HL-60 (cell line): ENCODE data around the gene ROBO1.

Experiments used
- DNase-seq, 2 experiments: peaks; one replicate each; pipeline ENCODE4 v3.0.0-alpha.2; 2010 to 2020; ENCODE audit warnings: low read depth in 1 of 2, low spot score in 1 of 2
- H3K27ac ChIP-seq: fragments of 250-450 bp; sonication (Bioruptor Pico); replicated peaks from 2 replicates; pipeline ENCODE4 v1.5.1; 2020; ENCODE audit warnings: mild to moderate bottlenecking, moderate library complexity
- H3K27me3 ChIP-seq: fragments of 250-450 bp; sonication (Bioruptor Pico); 2 replicates; pipeline ENCODE4 v1.5.1; 2021; ENCODE audit warnings: mild to moderate bottlenecking, moderate library complexity; ENCODE audit not compliant: insufficient read depth, poor library complexity, severe bottlenecking
- H3K4me3 ChIP-seq: replicated peaks from 2 replicates; pipeline ENCODE4 v1.5.1; 2011; ENCODE audit warnings: mild to moderate bottlenecking, control low read depth, low read length; ENCODE audit not compliant: insufficient read depth
- CTCF ChIP-seq: IDR thresholded peaks from one replicate; pipeline ENCODE4 v1.5.1; 2011; ENCODE audit warnings: low read length, control low read depth, inconsistent platforms; ENCODE audit not compliant: insufficient read depth
- GABPA ChIP-seq: IDR thresholded peaks from 2 replicates; pipeline ENCODE4 v1.6.1; 2012; ENCODE audit warnings: low read depth
- POLR2AphosphoS5 ChIP-seq: IDR thresholded peaks from 2 replicates; pipeline ENCODE4 v1.6.1; 2012; ENCODE audit warnings: low read depth
- REST ChIP-seq: IDR thresholded peaks from 2 replicates; pipeline ENCODE4 v1.6.1; 2012; ENCODE audit warnings: low read depth; ENCODE audit not compliant: insufficient replicate concordance
- SPI1 ChIP-seq: IDR thresholded peaks from 2 replicates; pipeline ENCODE4 v1.6.1; 2012; ENCODE audit warnings: low read depth, mild to moderate bottlenecking, borderline replicate concordance

Gene ROBO1

GRCh38 chr3:78979028-78979427 lies 788.8 kb downstream of the ROBO1 start:
- H3K4me3 ChIP-seq, result no peak overlapping the region
- no peaks in the 10 kb centered on the region for H3K27me3 ChIP-seq
- DNase-seq, result no peak
- TF ChIP-seq REST (no peak), GABPA (no peak), SPI1 (no peak), POLR2AphosphoS5 (no peak), CTCF (no peak)
- no peak overlapping the region for H3K27ac ChIP-seq

GRCh38 chr3:78978037-78978436 lies 789.8 kb downstream of the ROBO1 start:
- Histone ChIP-seq H3K4me3 (no peak overlapping the region), H3K27me3 (no peaks in the 10 kb centered on the region), H3K27ac (no peak overlapping the region)
- TF ChIP-seq POLR2AphosphoS5 (no peak), REST (no peak), CTCF (no peak), GABPA (no peak), SPI1 (no peak)
- DNase-seq, result no peak

GRCh38 chr3:78977073-78977472 lies 790.7 kb downstream of the ROBO1 start:
- no peak overlapping the region for H3K4me3 ChIP-seq
- H3K27me3 ChIP-seq, result no peaks in the 10 kb centered on the region
- H3K27ac ChIP-seq, result no peak overlapping the region
- no peak for DNase-seq
- no peak for TF ChIP-seq CTCF
- no peak for TF ChIP-seq POLR2AphosphoS5
- TF ChIP-seq REST, result no peak
- no peak for TF ChIP-seq SPI1
- no peak for TF ChIP-seq GABPA
